HepG2 (cell line): ENCODE data around the gene FAM161A. TPM values are rescaled to one million over a fixed set of nuclear protein-coding genes. Genes with fewer than 3 reads are reported as not detected.

Experiments used
- ATAC-seq: fragments of 200-7000 bp; cut with Tn5 transposase; 3 replicates; pipeline ENCODE4 v1.9.1; 2020; ENCODE audit warnings: mild to moderate bottlenecking, moderate library complexity
- BruUV-seq: library from RNA; stranded (reverse); fragments of 400-500 nt; replicated peaks from 2 replicates; lab custom pipeline; 2021; lab: Mats Ljungman, UMichigan
- CTCF ChIA-PET: fragments of 300-600 bp; formaldehyde crosslinking; extraction: SDS; loops from one replicate; lab custom pipeline; 2021; ENCODE audit warnings: low total read pairs, inconsistent platforms, low intra/inter-chr PET ratio; lab: Yijun Ruan, JAX
- POLR2A ChIA-PET: fragments of 350-600 bp; sonication (Branson Sonifier 250); formaldehyde crosslinking; loops from one replicate; lab custom pipeline; 2020; ENCODE audit warnings: antibody characterized with exemption, inconsistent platforms; lab: Yijun Ruan, JAX
- DNase-seq: peaks from one replicate; pipeline ENCODE4 v3.0.0-alpha.2; 2015; ENCODE audit warnings: low spot score
- FAIRE-seq: peaks from 3 replicates; lab custom pipeline; 2011; peaks lifted over from hg19 to GRCh38; lab: Jason Lieb, UNC
- H2AFZ ChIP-seq: one replicate; pipeline ENCODE4 v1.6.1; 2011; ENCODE audit warnings: low read length, inconsistent platforms
- H3K27ac ChIP-seq: fragments of 300-600 bp; 3 replicates; pipeline ENCODE4 v1.8.0; 2011; ENCODE audit warnings: mixed run types, mild to moderate bottlenecking, mixed read lengths, low read length, inconsistent platforms; ENCODE audit not compliant: insufficient read depth; ENCODE audit errors: extremely low read length
- H3K27me3 ChIP-seq, 2 experiments: fragments of 200-600 bp in 1 of 2; 2 replicates in 1 of 2; 3 replicates in 1 of 2; pipeline versions ENCODE4 v1.6.0 to v1.8.0; 2011; ENCODE audit warnings: low read length in 2 of 2, mild to moderate bottlenecking in 2 of 2, moderate library complexity in 2 of 2, inconsistent platforms in 1 of 2; ENCODE audit not compliant: insufficient read depth in 2 of 2, control insufficient read depth in 1 of 2
- H3K36me3 ChIP-seq, 2 experiments: fragments of 200-600 bp in 1 of 2; replicated peaks in 1 of 2; 2 replicates in 1 of 2; 3 replicates in 1 of 2; pipeline versions ENCODE4 v1.5.1 to v1.8.0; 2011; ENCODE audit warnings: low read length in 2 of 2, inconsistent platforms in 1 of 2; ENCODE audit not compliant: insufficient read depth in 2 of 2, control insufficient read depth in 1 of 2
- H3K4me1 ChIP-seq: 2 replicates; pipeline ENCODE4 v1.5.1; 2012; ENCODE audit warnings: low read length, inconsistent platforms; ENCODE audit not compliant: insufficient read depth
- H3K4me2 ChIP-seq: 2 replicates; pipeline ENCODE4 v1.6.0; 2011; ENCODE audit warnings: low read depth, low read length, inconsistent platforms
- H3K4me3 ChIP-seq, 3 experiments: fragments of 200-600 bp in 1 of 3; sonication (generic), shearing (Covaris generic) in 1 of 3; replicated peaks in 1 of 3; 2 replicates each; pipeline ENCODE4 v1.5.1; 2011 to 2016; ENCODE audit warnings: low read length in 3 of 3, inconsistent platforms in 2 of 3, low read depth in 2 of 3, mild to moderate bottlenecking in 2 of 3, control low read depth in 1 of 3, mixed read lengths in 1 of 3; ENCODE audit not compliant: insufficient read depth in 1 of 3
- H3K79me2 ChIP-seq: one replicate; pipeline ENCODE4 v1.6.1; 2011; ENCODE audit warnings: low read length, inconsistent platforms; ENCODE audit not compliant: insufficient read depth
- H3K9ac ChIP-seq: 2 replicates; pipeline ENCODE4 v1.6.0; 2011; ENCODE audit warnings: mild to moderate bottlenecking, low read depth, low read length, inconsistent platforms; ENCODE audit not compliant: insufficient read depth
- H3K9me3 ChIP-seq: 2 replicates; pipeline ENCODE4 v1.5.1; 2012; ENCODE audit warnings: mild to moderate bottlenecking, low read length
- H4K20me1 ChIP-seq: 2 replicates; pipeline ENCODE4 v1.6.0; 2011; ENCODE audit warnings: inconsistent platforms, mild to moderate bottlenecking, low read length, moderate library complexity; ENCODE audit not compliant: insufficient read depth
- AHDC1 ChIP-seq: sonication (generic); formaldehyde crosslinking; IDR thresholded peaks from 2 replicates; pipeline ENCODE4 v1.5.1; 2020; ENCODE audit warnings: mild to moderate bottlenecking, missing genetic modification reagents, borderline replicate concordance
- CEBPB ChIP-seq: IDR thresholded peaks from 2 replicates; pipeline ENCODE4 v1.6.1; 2011; ENCODE audit warnings: low read depth, low read length, improper control_type of control experiment, borderline replicate concordance
- ZNF430 ChIP-seq: sonication (generic); formaldehyde crosslinking; IDR thresholded peaks from 2 replicates; pipeline ENCODE4 v1.9.0; 2021; ENCODE audit warnings: mild to moderate bottlenecking, missing genetic modification reagents
- WGBS: methylation state at CpG from one replicate; pipeline ENCODE4 v1.1.6; 2017; ENCODE audit warnings: low lambda C conversion rate; 5-methylcytosine and 5-hydroxymethylcytosine counted together
- in situ Hi-C: cut with HindIII; loops from 2 replicates; pipeline ENCODE4 v1.10.0; 2017; ENCODE audit warnings: low pct_unique_long_range_greater_than_20kb; ENCODE audit not compliant: extremely low pct_ligation_motif_present
- intact Hi-C: fragments of 100-400 bp; cut with micrococcal nuclease; formaldehyde crosslinking; loops from one replicate; pipeline ENCODE4 v1.10.0; 2022; ENCODE audit not compliant: unreplicated experiment
- polyA plus RNA-seq, 8 experiments: library from polyadenylated mRNA; depleted of rRNA in 3 of 8; stranded (reverse) in 7 of 8; unstranded in 1 of 8; fragments of >200 nt; fragmentation: Illumina TruSeq in 4 of 8; extraction: Trizol in 4 of 8; gene quantifications; 2 replicates each; pipeline versions ENCODE4 v1.2.1 to v1.2.3, GENCODE V29; 2011 to 2016; ENCODE audit warnings: low read depth in 4 of 8, missing spikeins in 1 of 8, mixed read lengths in 1 of 8; ENCODE audit not compliant: insufficient read depth in 1 of 8
- total RNA-seq, 5 experiments: library from RNA; depleted of rRNA; stranded (reverse); fragments of >200 nt; fragmentation: Illumina TruSeq; extraction: Trizol; gene quantifications; 2 replicates each; pipeline ENCODE4 v1.2.3, GENCODE V29; 2016; ENCODE audit warnings: low read depth in 1 of 5

FAM161A gene
- total and polyA plus RNA-seq, 2 of the 13 experiments (the other 11 are each of a cell fraction or from before 2014, with no cell fraction given) = 2.7 to 3.4 TPM

- TF ChIP-seq ZNF430 (CRISPR knock-in tag) (no peak), AHDC1 (CRISPR knock-in tag) (no peak), CEBPB (peak; percentile 72)
- TF ChIP-seq, all 625 proteins: peak for 1
- H3K4me2 ChIP-seq = no peak overlapping the region
- no peak for ATAC-seq
- no peak overlapping the region for H2AFZ ChIP-seq
- WGBS = 65% methylated on average over 1 of the region's 1 CpG
- BruUV-seq = no TSS peak
- no peaks in the 10 kb centered on the region for H3K9me3 ChIP-seq
- intact Hi-C loops = no loop called here
- no peak for FAIRE-seq
- DNase-seq = no peak
- no peaks in the 10 kb centered on the region for H4K20me1 ChIP-seq
- ChIA-PET POLR2A (no interaction called here), CTCF (no interaction called here)
- no peak overlapping the region for H3K4me3 ChIP-seq
- H3K4me1 ChIP-seq = no peaks in the 10 kb centered on the region
- no peak overlapping the region for H3K9ac ChIP-seq
- H3K79me2 ChIP-seq = no peaks in the 10 kb centered on the region
- no peak overlapping the region for H3K27ac ChIP-seq
- H3K27me3 ChIP-seq = no peaks in the 10 kb centered on the region
- H3K36me3 ChIP-seq = no peaks in the 10 kb centered on the region; a peak in 1 of 5 replicates
- in situ Hi-C loops = no loop called here
Observed at GRCh38 chr2:61834893-61835292, 19.0 kb downstream of the FAM161A start.
